Activated CD4-positive, CD25-positive, alpha-beta regulatory T cell treated with anti-CD3 and anti-CD28 coated beads, Interleukin-2, amount 50 U/mL, for 16 hours (primary cell): ENCODE results near the gene CDC14A.
"Not testable (repeated sequence)": the region's sequence is repeated elsewhere in the genome, so short reads cannot be mapped to it uniquely, and the experiment has no call there.

Experiments used
- DNase-seq: peaks from one replicate; pipeline ENCODE4 v3.0.0-alpha.2; 2020; ENCODE audit warnings: low read depth, low spot score

CDC14A gene

DNA sequence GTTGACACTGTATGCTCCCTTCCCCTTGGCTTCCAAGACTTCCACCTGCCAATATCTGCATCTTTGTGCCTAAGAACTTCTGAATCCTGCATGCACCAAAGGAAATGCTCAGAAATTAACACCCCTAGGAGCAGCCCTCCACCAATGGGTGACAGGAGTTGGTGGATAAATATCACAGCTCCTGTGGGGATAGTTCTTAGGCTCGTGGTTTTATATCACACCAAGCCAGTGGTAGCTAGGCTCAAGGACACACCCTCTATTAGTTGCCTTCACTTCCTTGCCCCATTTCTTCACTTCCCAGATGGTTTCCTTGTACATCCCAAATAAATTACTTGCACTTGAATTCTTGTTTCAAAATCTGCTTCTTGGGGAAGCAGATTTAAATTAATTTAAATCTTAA is 16.9 kb upstream of the CDC14A start:
- DNase-seq = no peak

DNA sequence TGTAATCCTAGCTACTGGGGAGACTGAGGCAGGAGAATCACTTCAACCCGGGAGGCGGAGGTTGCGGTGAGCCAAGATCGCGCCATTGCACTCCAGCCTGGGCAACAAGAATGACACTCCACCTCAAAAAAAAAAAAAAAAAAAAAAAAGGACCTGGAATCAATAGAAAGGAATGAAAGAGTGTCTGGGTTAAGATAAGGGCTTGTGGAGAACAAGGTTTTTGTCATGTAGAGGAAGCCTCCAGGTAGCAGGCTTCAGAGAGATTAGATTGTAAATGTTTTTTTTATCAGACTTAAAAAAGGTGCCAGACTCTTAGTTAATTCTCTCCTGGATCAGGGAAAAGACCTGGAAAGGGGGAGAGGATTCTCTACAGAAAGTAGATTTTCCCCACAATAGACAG is 14.4 kb upstream of the CDC14A start:
- DNase-seq = not testable (repeated sequence)

DNA sequence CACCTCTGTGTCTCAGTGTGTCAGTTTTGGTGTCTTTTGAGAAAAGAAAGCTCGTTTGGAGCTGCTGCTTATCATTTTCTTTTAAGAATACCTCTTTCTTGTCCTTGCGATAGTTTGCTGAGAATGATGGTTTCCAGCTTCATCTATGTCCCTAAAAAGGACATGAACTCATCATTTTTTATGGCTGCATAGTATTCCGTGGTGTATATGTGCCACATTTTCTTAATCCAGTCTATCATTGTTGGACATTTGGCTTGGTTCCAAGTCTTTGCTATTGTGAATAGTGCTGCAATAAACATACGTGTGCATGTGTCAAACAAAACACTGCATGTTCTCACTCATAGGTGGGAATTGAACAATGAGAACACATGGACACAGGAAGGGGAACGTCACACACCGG is 12.6 kb upstream of the CDC14A start:
- DNase-seq = not testable (repeated sequence)

DNA sequence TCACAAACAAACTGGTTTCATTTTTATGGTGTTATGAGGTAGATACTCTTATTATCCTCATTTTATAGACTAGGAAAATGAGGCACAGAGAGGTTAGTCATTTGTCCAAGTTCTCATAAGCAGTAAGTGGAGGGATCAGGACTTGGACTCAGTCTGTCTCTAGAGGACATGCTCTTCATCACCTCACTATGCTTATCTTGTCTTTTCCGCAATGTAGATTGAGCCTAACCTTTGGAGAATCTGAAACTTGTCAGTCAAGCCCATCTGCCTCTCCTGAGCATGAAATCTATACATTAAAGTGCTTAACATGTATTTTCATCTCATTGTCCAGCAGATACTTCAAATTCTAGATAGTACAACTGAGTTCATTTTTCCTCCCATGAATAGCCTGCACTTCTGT is 11.8 kb upstream of the CDC14A start:
- no peak for DNase-seq

DNA sequence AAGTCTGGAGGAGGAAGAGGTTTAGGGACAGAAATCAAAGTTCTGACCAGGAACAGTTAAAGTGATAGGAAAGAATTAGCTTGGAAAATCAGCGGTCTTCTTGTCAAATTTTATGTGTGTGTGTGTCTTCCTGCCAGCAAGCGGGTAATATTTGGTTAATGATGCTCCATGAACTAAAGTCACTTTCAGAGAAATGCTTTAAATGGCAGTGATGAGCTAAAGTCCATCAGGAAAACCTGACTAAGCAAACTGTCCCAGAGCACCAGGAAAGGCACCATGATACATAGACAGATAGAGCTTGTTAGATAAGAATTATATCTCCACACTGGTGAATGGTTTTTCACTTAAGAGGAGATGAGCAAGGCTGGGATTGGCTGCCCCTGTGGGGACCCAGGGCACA is 10.0 kb upstream of the CDC14A start:
- DNase-seq = no peak

DNA sequence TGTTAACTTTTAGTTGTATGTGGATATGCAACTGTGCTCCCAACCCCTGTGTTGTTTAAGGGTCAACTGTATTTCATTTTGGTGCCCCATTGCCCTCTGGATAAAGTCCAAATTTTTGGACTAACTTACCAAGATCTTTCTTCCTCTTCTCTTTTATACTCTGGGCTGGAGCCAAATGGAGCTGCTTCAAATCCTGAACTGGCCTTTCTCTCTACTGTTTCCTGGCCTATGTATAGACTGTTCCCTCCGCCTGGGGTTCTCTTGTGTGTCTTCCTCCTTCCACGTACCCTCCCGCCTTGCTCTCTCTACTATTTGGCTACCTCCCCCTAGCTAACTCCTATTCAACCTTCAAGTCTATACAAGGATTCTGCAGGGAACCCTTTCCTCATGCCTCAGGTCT is 8.4 kb upstream of the CDC14A start:
- DNase-seq = no peak

DNA sequence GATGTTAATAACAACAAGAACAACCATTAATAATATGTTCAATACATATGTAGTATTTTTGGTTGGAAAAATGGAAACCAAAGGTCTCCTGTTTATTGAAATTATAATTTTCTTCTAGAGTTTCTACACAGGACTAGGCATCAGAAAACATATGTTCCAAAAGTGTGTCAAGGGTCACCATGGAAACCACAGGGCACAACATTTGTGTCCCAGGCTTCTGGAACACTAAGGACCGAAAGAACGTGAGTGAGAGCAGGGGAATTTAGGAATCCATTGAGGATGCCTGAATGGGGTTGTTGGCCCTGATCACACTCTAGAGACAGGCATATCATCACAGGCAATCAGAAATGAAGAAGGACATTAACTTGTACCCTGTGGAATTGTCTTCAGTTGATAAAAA is 7.5 kb upstream of the CDC14A start:
- DNase-seq = no peak

DNA sequence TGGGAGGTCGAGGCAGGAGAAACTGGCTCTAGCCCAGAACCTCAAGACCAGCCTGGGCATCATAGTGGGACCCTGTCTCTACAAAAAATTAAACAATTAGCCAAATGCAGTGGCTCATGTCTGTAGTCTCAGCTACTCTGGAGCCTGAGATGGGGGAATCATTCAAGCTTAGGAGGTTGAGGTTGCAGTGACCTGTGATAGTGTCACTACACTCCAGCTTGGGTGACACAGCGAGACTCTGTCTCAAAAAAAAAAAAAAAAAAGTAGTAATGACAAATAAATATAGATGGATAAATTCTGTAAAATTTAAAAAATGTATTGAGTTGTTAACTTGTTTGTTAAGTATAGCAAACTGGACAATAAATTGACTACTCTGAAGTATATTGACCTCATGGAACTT is 5.9 kb upstream of the CDC14A start:
- DNase-seq = no peak

DNA sequence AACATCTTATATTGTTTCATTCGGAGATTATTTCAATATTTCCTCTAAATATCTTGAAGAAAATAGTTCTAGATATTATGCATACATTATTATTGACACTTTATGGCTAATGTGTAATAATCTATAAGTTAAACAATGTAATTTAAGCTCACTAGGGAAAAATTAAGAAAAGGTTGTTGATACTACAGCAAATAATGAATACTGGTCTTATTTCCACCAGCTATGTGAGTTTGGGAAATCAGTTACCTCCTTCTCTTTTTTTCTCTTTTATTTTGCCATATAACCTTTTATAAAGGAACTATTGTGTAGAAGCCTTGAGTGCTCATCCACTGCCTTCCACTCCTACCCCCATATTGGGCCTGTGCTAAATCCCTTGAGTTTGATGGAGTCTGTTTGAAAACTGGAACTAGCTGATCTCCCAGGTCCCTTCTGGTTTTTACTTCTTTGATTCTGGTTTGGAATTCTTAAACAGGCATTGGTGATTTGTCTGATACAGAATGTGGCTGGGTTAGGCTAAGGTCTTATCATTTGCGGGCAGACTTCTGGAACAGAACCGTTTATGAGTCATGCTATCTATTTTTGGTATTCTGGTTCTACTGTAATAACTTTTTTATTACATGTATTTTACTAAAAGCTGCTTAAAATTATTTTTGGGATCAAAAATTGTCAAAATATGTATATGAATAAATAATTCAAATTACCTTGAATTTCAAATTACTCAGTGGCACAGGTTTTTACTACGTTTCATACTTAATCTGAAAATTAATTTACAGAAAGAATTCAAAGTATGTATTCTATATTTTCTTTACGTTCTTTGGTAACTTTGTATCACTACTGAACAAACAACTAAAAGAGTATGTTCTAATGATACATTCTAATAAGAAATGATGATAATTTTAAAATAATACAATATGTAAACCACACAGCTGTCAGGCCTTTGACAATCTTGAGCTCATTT is 5.0 kb upstream of the CDC14A start:
- no peak for DNase-seq

DNA sequence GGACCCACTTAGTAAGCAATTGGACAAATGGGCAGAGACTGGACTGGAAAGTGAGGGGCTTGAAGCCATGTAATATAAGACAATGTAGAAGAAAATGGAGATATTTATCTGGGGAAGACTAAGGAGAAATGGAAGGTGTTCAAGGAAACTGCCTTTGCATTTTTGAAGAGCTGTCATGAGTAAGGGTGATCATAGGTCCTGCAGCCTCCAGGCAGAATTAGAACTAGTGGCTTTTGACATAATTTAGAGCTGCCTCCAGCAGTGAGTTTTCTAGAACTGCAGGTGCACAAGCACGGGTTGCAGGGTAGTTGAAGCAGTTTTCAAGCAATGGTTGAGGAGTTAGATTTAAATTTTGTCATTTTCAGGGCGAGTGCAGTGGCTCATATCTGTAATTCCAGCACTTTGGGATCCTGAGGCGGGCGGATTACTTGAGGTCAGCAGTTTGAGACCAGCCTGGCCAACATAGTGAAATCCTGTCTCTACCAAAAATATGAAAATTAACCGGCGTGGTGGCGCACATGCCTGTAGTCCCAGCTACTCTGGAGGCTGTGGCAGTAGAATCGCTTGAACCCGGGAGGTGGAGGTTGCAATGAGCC is 3.7 kb upstream of the CDC14A start:
- DNase-seq = no peak

DNA sequence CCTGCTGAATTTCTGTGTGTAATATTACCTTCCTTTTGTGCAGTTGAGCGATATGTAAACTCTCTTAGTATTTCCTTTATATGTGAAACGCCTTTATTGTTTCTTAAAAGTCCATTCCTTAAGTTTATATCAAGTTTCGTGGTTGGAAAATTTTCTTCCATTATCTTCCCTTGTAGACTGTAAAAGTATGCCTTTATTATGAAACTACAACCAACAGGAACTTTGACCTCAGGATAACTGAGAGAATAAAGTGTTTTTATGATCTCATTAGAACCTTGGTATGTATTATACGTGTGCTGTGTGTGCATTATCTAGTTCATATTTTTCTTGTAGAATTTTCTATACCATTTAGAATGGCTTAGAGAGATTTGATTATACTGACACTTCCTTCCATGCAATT is 3.1 kb upstream of the CDC14A start:
- DNase-seq = no peak

DNA sequence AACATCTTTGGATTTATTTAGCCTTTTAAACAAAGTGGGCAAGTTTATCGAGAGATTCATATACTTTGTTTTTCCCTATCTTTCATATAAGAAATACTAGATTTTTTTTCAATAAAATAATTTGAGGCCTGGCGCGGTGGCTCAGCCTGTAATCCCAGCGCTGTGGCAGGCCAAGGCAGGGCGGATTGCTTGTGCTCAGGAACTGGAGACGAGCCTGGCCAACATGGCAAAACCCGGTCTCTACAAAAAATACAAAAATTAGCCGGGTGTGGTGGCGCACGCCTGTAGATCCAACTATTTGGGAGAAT is 1.6 kb upstream of the CDC14A start:
- DNase-seq = no peak

DNA sequence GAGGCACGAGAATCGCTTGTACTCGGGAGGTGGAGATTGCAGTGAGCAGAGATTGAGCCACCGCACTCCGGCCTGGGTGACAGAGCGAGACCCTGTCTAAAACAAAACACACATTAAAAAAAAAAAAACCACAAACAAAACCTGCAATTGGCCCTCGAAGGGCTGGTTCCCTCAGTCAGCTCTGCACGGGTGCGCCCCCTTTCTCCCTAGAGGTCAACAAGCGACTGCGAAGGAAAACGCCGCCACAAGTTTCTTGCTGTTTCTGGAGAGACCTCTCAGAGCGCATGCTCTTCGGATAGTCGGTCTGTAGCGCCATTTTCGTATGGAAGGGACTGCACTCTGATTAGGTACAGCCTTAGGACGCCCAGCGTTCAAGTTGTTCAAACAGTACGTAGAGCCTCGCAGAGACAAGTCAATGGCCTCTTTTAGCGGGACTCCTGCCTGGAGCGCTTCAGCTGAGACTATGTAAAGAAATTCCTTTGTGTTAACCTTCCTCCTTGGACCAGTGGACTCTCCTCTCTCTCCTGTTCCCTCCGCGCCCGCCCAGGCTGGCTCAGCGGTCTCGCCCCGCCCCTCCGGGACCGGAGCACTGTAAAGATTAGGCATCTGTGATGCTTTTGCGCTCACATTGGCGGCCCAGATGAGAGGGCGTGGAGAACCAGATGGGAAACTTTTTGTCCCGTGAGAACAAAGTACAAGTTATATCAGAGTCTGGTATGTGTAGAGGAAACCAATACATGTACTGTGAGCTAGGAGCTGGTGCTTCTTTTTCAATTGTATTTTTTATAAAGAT is 1.0 kb upstream of the CDC14A start:
- peak; percentile 73 for DNase-seq

DNA sequence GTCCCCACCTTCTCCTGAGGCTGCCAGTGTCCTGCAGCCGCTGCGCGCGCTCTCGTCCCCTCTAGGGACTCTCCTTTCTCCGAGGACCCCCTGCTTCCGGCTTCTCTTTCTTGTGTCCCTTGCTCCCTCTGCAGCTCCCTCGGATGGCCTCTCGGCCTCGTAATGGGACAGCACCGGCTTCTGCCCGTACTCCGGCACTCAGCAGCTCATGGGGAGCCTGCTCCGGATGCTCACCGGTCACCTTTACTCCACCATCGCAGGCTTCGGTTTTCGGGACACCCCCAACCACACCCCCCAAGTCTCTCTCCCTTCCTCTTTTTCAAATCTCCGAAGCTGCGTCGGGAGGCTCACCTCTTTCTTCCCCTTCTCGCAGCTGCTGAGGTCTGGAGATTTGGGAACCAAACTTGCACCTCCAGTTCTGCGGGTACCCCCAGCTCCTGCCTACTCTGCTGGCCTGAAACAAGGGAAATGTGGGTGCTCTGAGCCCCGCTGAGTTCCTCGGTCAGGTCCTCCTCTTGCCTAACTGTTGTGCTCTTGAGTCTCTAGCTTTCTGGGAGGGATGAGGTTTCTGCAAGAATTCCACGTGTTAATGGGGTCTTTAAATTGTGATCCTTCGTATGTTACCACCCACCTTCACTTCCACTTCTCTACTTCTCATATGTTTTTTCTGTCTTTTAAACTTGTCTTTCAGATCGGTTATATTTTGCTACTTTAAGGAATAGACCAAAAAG is 930 bp downstream of the CDC14A start:
- DNase-seq = no peak

DNA sequence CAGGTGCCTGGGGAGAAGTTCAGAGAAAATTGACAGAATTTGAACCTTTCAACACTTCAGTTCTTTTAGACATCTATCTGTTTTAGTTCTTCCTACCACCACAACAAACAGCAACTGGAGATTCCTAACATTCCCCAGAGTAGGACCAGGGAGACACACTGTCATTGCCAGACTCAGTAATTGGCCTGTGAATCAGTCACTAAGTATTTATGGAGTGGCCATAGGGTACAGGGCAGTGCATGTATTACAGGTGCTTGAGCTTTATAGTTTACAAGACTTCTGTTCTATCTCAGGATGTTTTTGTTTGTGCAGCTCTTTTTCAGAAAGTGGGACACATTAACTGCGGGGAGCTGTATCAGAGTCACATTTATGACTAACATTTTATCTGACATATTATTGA is 1.7 kb downstream of the CDC14A start:
- no peak for DNase-seq

DNA sequence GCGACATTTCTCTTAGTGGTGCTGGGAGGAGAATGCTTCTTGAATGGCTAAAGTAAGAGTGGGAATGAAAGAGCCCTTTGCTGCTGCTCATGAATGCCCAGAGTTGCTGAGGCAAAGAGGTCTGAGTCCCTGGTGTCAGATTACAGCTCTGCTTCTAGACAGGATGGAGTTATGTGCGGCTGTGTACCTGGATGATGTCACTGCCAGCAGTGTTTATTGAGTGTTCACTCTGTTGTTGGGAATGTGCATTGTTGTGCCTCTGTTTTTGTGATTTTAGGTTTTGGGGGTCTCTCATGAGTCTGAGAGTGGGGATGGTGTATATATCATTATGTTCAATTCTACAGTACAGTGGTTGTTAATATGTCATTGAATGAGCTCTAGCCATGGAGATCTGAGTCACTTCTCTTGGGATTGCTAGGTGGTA is 2.7 kb downstream of the CDC14A start:
- DNase-seq = no peak

DNA sequence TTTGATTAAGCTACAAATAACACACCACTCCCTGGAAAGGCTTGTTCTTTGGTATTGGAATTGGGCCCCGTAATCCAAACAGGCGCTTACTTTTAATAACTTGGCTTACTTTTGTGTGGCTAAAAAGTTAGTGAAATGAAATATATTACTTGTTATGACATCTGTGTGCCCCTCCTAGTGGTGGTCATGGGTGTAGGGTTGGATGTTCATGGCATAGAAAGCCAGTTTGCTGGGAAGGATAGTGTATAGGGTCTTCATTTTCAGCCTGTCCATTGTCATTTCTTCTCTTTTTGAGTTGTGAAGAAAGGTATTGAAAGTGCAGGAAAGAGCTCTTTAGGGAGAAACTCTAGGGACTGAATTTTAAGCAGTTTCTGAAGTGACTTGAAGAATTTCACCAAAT is 5.9 kb downstream of the CDC14A start:
- DNase-seq = no peak

DNA sequence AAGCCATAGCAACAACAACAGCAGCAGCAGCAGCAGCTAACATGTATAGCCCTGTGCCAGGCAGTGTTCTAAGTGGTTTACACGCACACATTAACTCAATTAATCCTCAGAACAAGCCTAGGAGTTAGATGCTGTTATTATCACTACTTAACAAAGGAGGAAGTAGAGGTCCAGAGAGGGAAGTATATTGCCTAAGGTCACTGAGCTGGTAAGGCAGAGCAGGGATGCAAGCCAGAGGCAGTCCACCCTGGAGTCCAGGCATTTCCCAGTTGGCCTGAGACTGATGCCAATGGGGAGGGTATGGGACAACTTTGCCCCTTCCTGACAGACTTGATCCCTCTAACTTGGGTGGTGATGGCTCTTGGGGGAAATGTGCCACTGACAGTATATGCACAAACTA is 6.8 kb downstream of the CDC14A start:
- DNase-seq = no peak

DNA sequence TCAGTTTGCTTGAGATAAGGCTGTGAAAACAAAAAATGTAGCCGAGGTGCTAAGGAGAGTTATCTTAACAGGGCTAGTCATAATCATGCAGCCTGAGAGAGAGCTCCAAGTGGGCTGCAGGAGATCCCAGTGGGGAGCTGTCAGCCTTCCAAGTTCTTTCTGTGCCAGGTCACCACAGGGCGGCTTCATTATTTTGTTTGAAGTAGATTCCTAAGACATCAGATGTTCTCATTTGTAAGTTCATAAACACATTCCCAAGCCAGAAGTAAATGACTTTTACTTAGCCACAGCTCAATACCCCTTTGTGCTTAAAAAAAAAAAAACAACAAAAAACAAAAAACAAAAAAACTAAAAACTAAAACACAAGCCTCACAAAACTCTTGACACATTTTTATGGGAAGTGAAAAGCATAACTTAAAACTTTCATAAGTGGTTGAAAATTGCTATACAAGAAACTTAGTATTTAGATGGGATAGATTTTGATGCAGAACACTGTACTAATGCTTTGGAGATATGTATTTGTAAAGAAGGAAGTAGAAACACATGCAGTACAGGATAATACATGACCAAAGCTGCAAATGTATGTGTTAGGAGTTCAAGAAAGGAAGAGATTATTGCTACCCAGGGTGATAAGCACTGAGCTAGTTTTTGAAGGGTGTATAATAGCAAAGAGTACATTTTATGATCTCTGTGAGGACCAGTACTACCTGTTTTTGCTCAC is 8.6 kb downstream of the CDC14A start:
- DNase-seq = no peak

DNA sequence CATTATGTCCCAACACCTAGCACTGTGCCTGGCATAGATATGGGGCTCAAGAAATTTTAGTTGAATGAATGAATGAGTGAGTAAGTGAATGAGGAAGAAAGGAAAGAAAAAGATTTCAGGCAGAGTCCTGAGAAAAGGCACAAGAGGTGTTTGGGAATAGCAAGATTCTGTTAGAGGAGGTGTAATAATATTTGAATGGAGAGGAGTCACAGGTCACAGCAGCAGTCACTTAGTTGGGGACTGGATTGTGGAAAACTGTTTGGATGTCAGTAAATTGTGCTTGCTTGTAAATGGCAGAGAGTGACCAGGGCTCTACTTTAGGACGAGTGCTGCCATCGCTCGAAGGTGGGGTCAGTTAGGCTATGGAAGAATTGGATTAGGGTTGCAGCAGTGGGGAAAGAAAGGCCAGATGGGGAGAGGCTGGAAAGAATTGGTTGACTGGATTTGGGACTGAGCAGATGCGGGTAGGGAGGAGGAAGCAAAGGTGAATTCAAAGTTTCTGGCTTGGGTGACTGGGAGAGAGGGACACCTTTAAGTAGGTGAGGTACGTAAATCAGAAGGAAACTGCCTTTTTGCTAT is 9.3 kb downstream of the CDC14A start:
- DNase-seq = no peak
